GM10266 (cell line): Measurements from ENCODE around the gene SLBP.
"Not testable (repeated sequence)": the region's sequence is repeated elsewhere in the genome, so short reads cannot be mapped to it uniquely, and the experiment has no call there.

ENCODE experiments used
- DNase-seq: peaks from one replicate; pipeline ENCODE4 v3.0.0; 2012; ENCODE audit errors: extremely low spot score
- CTCF ChIP-seq: IDR thresholded peaks from 2 replicates; pipeline ENCODE4 v1.5.1; 2012; ENCODE audit warnings: mild to moderate bottlenecking, low read depth; ENCODE audit not compliant: control insufficient read depth, insufficient read depth; ENCODE audit errors: missing control alignments

Gene SLBP

DNA sequence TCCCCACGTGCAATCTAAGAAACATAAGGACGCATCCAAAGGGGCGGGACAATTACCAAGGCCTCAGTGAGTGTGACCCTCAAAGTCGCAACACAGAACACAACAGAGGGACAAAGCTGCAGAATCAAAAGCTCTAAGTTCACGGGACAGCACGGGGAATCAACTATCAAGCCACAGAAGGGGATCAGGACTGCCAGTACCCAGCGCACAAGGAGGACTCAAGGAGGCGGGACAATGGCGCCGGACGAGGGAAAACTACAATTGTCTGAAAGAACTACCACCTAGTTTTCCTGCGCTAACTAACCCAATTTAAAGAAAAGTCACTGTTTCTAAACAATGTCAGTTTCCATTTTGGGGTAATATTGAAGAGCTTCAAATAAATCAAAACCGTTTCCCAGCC lies 29.3 kb downstream of the SLBP start:
- no peak for TF ChIP-seq CTCF
- DNase-seq = no peak

DNA sequence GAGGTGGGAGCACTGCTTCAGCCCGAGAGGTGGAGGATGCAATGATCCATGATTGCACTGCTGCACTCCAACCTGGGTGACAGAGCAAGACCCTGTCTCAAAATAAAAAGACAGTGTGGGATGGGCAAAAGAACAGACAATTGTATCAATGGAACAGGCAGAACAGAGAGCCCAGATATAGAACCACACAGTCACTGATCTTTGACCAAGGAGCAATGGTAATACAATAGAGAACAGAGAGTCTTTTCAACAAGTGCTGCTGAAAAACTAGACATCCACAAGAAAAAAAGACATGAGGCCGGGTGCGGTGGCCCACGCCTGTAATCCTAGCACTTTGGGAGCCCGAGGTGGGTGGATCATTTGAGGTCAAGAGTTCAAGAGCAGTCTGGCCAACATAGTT lies 33.9 kb downstream of the SLBP start:
- no peak for DNase-seq
- TF ChIP-seq CTCF = no peak

- no peak for TF ChIP-seq CTCF
- DNase-seq = no peak
Measured at GRCh38 chr4:1676605-1677525, 35.3 kb downstream of the SLBP start.

GRCh38 chr4:1675802-1676137 lies 36.3 kb downstream of the SLBP start:
- TF ChIP-seq CTCF = no peak
- DNase-seq = no peak

DNA sequence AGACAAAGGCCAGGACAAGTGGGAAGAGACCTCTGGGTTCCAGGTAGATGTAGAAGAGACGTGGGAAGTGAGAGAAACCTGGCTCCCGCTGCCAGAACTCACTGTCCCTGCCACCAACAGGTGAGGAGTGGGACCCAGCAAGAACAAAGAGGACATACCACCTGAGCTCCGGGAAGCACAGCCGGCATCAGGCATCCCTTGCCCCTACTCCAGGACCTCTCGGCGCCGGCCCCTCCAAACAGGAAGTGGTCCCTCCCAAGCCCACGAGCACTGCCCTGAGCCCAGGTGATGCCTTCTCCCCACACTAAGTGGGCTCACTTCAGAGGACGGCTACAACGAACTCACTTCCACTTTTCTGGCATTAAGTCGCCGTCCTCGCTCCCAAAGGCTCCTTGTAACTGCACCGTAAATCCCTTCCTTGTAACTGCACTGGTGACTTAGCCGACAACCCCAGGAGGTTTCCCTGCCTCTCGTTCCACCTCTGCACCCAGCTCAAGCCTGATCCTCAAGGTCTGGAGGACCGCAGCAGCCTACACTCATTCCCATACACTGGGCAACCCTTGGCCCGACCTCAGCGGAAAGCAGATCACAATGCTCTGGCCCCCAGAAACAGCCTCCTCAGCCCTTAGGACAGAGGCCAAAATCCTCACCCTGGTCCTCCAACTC lies 36.9 kb downstream of the SLBP start:
- no peak for DNase-seq
- TF ChIP-seq CTCF = no peak

GRCh38 chr4:1674682-1675081 lies 37.4 kb downstream of the SLBP start:
- no peak for DNase-seq
- no peak for TF ChIP-seq CTCF

DNA sequence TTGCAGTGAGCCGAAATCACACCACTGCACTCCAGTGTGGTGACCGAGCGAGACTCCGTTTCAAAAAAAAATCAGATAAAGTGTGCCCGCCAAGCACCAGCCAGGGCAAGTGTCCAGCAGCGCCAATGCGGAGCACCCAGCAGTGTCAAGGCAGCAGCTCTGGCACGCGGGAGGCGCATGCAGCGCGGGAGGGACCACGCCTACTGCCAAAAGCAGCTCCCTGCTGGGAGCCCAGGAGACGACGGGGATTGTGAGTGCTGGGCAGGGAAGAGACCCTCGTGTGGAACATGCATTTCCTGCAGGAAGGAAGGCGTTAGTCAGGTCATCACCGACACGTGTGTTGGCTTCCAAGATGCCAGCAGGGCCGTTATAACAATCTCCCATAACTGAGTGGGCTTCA lies 38.4 kb downstream of the SLBP start:
- DNase-seq = no peak

GRCh38 chr4:1671011-1671410 lies 41.1 kb downstream of the SLBP start:
- not testable (repeated sequence) for DNase-seq

More for the DNA sequence above, 38.4 kb downstream of the SLBP start:
- no peak for TF ChIP-seq CTCF
